Cerebellar cortex (tissue), 1 donor: Measurements from ENCODE around the gene KCNIP4.

Experiments used
- DNase-seq: peaks from one replicate; pipeline ENCODE4 v3.0.0-alpha.2; 2015; ENCODE audit warnings: low spot score

Gene KCNIP4

GRCh38 chr4:21688596-21689265, 259.8 kb downstream of the KCNIP4 start:
- DNase-seq = peak; percentile 48

- no peak for DNase-seq
Observed at GRCh38 chr4:21685911-21686310, 262.7 kb downstream of the KCNIP4 start.

GRCh38 chr4:21680326-21680898, 268.2 kb downstream of the KCNIP4 start:
- no peak for DNase-seq

- DNase-seq = no peak
Observed at GRCh38 chr4:21678711-21679110, 269.9 kb downstream of the KCNIP4 start.

- DNase-seq = no peak
Observed at GRCh38 chr4:21677173-21677572, 271.4 kb downstream of the KCNIP4 start.

GRCh38 chr4:21664355-21664754, 284.2 kb downstream of the KCNIP4 start:
- DNase-seq = no peak

- no peak for DNase-seq
Observed at GRCh38 chr4:21656832-21657231, 291.7 kb downstream of the KCNIP4 start.

GRCh38 chr4:21655031-21655430, 293.5 kb downstream of the KCNIP4 start:
- peak; percentile 84 for DNase-seq

- peak; percentile 59 for DNase-seq
Observed at GRCh38 chr4:21652508-21653231, 295.9 kb downstream of the KCNIP4 start.

GRCh38 chr4:21649391-21650090, 299.0 kb downstream of the KCNIP4 start:
- no peak for DNase-seq

- DNase-seq = no peak
Observed at GRCh38 chr4:21645776-21646175, 302.8 kb downstream of the KCNIP4 start.

GRCh38 chr4:21641696-21642095, 306.9 kb downstream of the KCNIP4 start:
- DNase-seq = peak; percentile 94

- peak; percentile 73 for DNase-seq
Observed at GRCh38 chr4:21638171-21638725, 310.3 kb downstream of the KCNIP4 start.

GRCh38 chr4:21628916-21629610, 319.5 kb downstream of the KCNIP4 start:
- DNase-seq = peak; percentile 58

- DNase-seq = peak; percentile 53
Observed at GRCh38 chr4:21628116-21628670, 320.4 kb downstream of the KCNIP4 start.

GRCh38 chr4:21625447-21625846, 323.1 kb downstream of the KCNIP4 start:
- DNase-seq = no peak

- peak; percentile 81 for DNase-seq
Observed at GRCh38 chr4:21605006-21605405, 343.6 kb downstream of the KCNIP4 start.

- DNase-seq = no peak
Observed at GRCh38 chr4:21596521-21596920, 352.1 kb downstream of the KCNIP4 start.

- no peak for DNase-seq
Observed at GRCh38 chr4:21593671-21594001, 354.9 kb downstream of the KCNIP4 start.

- peak; percentile 86 for DNase-seq
Observed at GRCh38 chr4:21592970-21593670, 355.5 kb downstream of the KCNIP4 start.

GRCh38 chr4:21577056-21577455, 371.5 kb downstream of the KCNIP4 start:
- DNase-seq = no peak
